ENCODE measurements around the gene FARP2.

Gene FARP2

GRCh38 chr2:241454837-241455485, 98.9 kb downstream of the FARP2 start:
- in situ Hi-C loops (cut with HindIII; ENCODE audit: low sequenced_read_pairs): no loop called here
- H3K4me3 ChIP-seq (ENCODE audit: low read depth, low read length): no peak overlapping the region
- DNase-seq (ENCODE audit: low read depth, low spot score): no peak
- no peak for TF ChIP-seq CTCF (IDR thresholded peaks at IDR 0.05; ENCODE audit: low read depth, low read length)

DNA sequence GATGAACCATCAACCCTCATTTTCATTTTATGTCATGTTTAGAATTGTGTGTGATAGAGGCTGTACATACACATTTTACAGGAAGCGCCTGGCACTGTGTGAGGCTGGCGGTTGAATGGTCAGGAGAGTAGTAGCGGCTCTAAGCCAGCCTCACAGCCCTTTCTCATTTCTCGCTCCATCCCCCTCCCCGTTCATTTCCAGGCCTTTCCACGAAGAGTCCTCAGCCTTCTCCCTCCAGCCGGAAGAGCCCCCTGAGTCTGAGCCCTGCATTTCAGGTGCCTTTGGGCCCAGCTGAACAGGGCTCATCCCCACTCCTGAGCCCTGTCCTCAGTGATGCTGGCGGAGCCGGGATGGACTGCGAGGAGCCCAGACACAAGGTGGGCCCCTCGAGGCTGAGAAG, 100.5 kb downstream of the FARP2 start:
- no peak for TF ChIP-seq CTCF (IDR thresholded peaks at IDR 0.05; ENCODE audit: low read depth, low read length)

DNA sequence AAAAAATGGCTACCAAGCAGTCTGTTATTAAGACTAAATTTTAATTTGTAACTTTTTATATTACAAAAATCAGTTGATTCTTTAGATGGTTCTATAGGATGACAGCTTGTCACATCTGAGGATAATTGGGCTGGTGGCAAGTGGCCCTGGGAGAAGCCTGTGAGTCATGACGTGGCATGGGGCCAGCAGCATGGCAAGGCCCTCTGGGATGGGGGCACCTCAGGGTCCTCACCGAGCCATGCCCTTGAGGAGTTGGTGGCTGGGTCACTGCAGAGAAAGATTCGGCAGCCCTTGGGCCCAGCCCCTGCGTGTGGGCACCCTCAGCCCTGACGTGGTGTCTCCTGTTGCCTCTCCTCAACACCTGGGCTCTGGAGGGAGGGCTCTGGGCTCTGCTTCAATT, 102.6 kb downstream of the FARP2 start:
- in situ Hi-C loops (cut with HindIII; ENCODE audit: low sequenced_read_pairs): no loop called here
- TF ChIP-seq CTCF (IDR thresholded peaks at IDR 0.05; ENCODE audit: low read depth, low read length): no peak
- H3K4me3 ChIP-seq (ENCODE audit: low read depth, low read length): no peak overlapping the region
- DNase-seq (ENCODE audit: low read depth, low spot score): no peak

More for the DNA sequence above, 100.5 kb downstream of the FARP2 start:
- H3K4me3 ChIP-seq (ENCODE audit: low read depth, low read length): no peak overlapping the region
- no peak for DNase-seq (ENCODE audit: low read depth, low spot score)
- in situ Hi-C loops (cut with HindIII; ENCODE audit: low sequenced_read_pairs): no loop called here

- no peak for DNase-seq (ENCODE audit: low read depth, low spot score)
These were observed 103.4 kb downstream of the FARP2 start for GRCh38 chr2:241459520-241459919.

DNA sequence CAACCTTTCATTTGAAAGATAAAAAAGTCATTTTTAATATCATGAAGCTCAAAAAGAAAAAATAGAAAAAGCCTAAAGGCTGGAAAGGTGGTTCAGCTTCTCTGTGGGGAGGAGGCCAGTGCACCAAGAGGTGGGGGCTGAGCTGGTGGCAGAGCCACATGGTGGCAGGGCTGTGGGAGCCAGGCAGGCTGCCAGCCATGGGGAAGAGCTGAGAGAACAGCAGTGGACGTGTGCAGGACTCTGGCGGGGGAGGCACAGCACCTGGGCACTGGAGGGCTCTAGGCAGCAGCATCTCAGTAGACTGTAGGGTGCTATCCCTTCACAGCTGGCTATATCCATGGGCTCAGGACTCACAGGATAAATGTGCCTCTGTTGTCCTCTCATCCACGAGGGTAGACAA, 104.5 kb downstream of the FARP2 start:
- no peak overlapping the region for H3K4me3 ChIP-seq (ENCODE audit: low read depth, low read length)
- in situ Hi-C loops (cut with HindIII; ENCODE audit: low sequenced_read_pairs): no loop called here
- no peak for TF ChIP-seq CTCF (IDR thresholded peaks at IDR 0.05; ENCODE audit: low read depth, low read length)

More at GRCh38 chr2:241459520-241459919, 103.4 kb downstream of the FARP2 start:
- in situ Hi-C loops (cut with HindIII; ENCODE audit: low sequenced_read_pairs): no loop called here
- H3K4me3 ChIP-seq (ENCODE audit: low read depth, low read length): no peak overlapping the region
- no peak for TF ChIP-seq CTCF (IDR thresholded peaks at IDR 0.05; ENCODE audit: low read depth, low read length)

DNA sequence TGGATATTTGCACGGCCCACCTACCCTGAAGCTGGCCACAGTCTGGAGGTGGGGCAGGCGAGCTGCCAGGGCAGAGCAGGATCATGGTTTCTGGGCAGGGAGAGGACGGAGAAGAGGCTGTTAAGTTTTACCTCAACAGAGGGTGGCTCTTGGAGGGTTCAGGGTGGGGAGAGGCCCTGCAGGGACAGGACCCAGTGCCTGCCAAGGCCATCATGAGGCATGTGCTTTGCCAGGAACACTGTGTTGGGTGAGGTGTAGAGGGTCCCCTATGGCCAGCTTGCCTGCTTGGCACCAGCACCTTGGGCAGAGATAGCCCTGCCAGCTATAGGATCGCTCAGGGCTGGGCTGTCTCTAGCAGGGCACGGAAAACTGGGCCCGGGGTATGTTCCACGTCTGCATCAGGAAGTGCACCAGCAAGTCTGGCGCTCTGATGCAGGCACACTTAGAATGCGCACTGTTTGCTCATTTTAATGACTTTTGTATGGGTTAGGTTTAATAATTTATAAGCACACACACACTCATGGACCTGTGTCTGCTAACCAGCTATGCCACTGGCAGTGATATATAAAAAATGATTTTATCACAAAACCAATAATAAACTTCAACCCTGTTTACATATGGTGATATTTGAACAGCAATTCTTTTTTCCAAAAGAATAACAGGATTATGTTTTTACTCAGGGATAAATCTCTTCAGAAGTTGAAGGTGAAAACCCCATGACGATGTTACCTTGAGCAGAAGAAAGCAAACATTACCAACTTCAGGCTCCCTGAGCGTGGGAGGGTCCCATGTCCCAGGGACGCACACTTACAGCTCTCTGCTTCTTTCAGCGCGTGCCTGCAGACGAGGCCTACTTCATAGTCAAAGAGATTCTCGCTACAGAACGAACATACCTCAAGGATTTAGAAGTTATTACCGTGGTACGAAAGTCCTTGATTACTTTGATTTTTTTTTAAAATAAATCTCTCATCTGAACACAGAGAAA, 105.9 kb downstream of the FARP2 start:
- no peak for DNase-seq (ENCODE audit: low read depth, low spot score)
- no peak for TF ChIP-seq CTCF (IDR thresholded peaks at IDR 0.05; ENCODE audit: low read depth, low read length)
- in situ Hi-C loops (cut with HindIII; ENCODE audit: low sequenced_read_pairs): no loop called here
- H3K4me3 ChIP-seq (ENCODE audit: low read depth, low read length): no peak overlapping the region

More for the DNA sequence above, 104.5 kb downstream of the FARP2 start:
- no peak for DNase-seq (ENCODE audit: low read depth, low spot score)

All from astrocyte of the spinal cord (primary cell).